Measurements from ENCODE around the gene MB. TPM values are rescaled to one million over a fixed set of nuclear protein-coding genes. Genes with fewer than 3 reads are reported as not detected.

The MB gene
- total RNA-seq, 1 experiment from 2014 or later, result 1.5 TPM

GRCh38 chr22:35618427-35619223 lies 1.5 kb upstream of the MB start:
- no peak for ATAC-seq
- no peaks in the 10 kb centered on the region for H3K9me3 ChIP-seq (ENCODE audit: control insufficient read depth in 1 of 2, insufficient read depth in 1 of 2, low read depth in 1 of 2, low read length in 2 of 2)
- no peak overlapping the region for H2AFZ ChIP-seq (ENCODE audit: low read depth, low read length, poor library complexity, severe bottlenecking)
- H3K27ac ChIP-seq (ENCODE audit: low read depth, low read length), result no peak overlapping the region
- no peak for DNase-seq (ENCODE audit: low read depth, low spot score)
- H3K4me2 ChIP-seq (ENCODE audit: low read length), result no peak overlapping the region
- H3K9me2 ChIP-seq (ENCODE audit: insufficient read depth), result no peaks in the 10 kb centered on the region
- H3K9ac ChIP-seq (ENCODE audit: low read length), result no peak overlapping the region
- peaks cover 0 to 15% of the 10 kb centered on the region in 2 experiments; a peak in 3 of 4 replicates for H3K4me1 ChIP-seq (ENCODE audit: control insufficient read depth in 1 of 2, insufficient read depth in 2 of 2, low read length in 2 of 2)
- ChIA-PET RAD21 (ENCODE audit: low non-redundant PET in 1 of 2, low total read pairs in 2 of 2, uncharacterized antibody in 2 of 2, unreplicated experiment in 2 of 2) (no interaction called here), POLR2A (no interaction called here), CTCF (interaction anchor here (1.3 kb wide), 1 partner anchor 13 kb away, joined by 4 read pairs; no protein-coding TSS in a partner anchor)
- no peaks in the 10 kb centered on the region for H3K79me2 ChIP-seq (ENCODE audit: insufficient read depth, low read length)
- H3K27me3 ChIP-seq (ENCODE audit: insufficient read depth, low read length), result no peaks in the 10 kb centered on the region
- intact Hi-C loops (cut with micrococcal nuclease), result no loop called here
- H3K4me3 ChIP-seq (replicated peaks in 1 of 2; ENCODE audit: low read depth in 1 of 2, low read length in 2 of 2), result no peak overlapping the region
- H3K36me3 ChIP-seq (ENCODE audit: control insufficient read depth in 1 of 2, insufficient read depth in 2 of 2, low read length in 2 of 2), result no peaks in the 10 kb centered on the region
- TF ChIP-seq FOSL1 (IDR thresholded peaks at IDR 0.05; ENCODE audit: low read depth) (no peak), YY1 (IDR thresholded peaks at IDR 0.05; ENCODE audit: extremely low read depth, insufficient replicate concordance, low read depth, low read length) (no peak), JUND (IDR thresholded peaks at IDR 0.05) (no peak), ATF3 (IDR thresholded peaks at IDR 0.05) (no peak), RAD21 (IDR thresholded peaks at IDR 0.05; ENCODE audit: low read depth) (no peak), MAX (IDR thresholded peaks at IDR 0.05) (no peak), ZFX (IDR thresholded peaks at IDR 0.05) (no peak), SP1 (IDR thresholded peaks at IDR 0.05; ENCODE audit: low read depth) (no peak), EZH2 (IDR thresholded peaks at IDR 0.05) (no peak), SIN3A (IDR thresholded peaks at IDR 0.05; ENCODE audit: low read depth) (no peak), CTCF (IDR thresholded peaks at IDR 0.05 in 2 of 3, conservative IDR thresholded peaks at IDR 0.05 in 1 of 3; ENCODE audit: borderline replicate concordance in 1 of 3, insufficient read depth in 1 of 3, low read depth in 2 of 3, low read length in 2 of 3) (no peak)
- no TSS peak for BruUV-seq (replicated peaks)
- no peaks in the 10 kb centered on the region for H4K20me1 ChIP-seq (ENCODE audit: insufficient read depth)
